Tibial nerve (tissue), 3 donors: ENCODE data around the gene ANKRD61.

Experiments used
- CTCF ChIP-seq, 5 experiments: fragments of 200-600 bp in 3 of 5; fragments of 450-650 bp in 2 of 5; sonication (generic) in 3 of 5; IDR thresholded peaks; one replicate each; pipeline ENCODE4 v1.5.1; 2016 to 2019; ENCODE audit warnings: antibody characterized with exemption in 5 of 5, mild to moderate bottlenecking in 3 of 5, moderate library complexity in 2 of 5
- POLR2A ChIP-seq, 2 donors: fragments of 450-650 bp; IDR thresholded peaks; one replicate each; pipeline ENCODE4 v1.6.1; 2017; ENCODE audit warnings: antibody characterized with exemption in 2 of 2, mild to moderate bottlenecking in 2 of 2, moderate library complexity in 2 of 2

- no peak for TF ChIP-seq CTCF (IDR thresholded peaks at IDR 0.05)
- no peak for TF ChIP-seq POLR2A (IDR thresholded peaks at IDR 0.05)
These were observed 15.1 kb upstream of the ANKRD61 start for GRCh38 chr7:6015917-6016652.
